NB4 (cell line): ENCODE measurements around the gene BCKDHB.

Source experiments
- DNase-seq: peaks from one replicate; pipeline ENCODE4 v3.0.0; 2010; ENCODE audit warnings: low read depth
- H3K4me3 ChIP-seq: one replicate; pipeline ENCODE4 v1.5.1; 2011; ENCODE audit warnings: mild to moderate bottlenecking, low read depth, low read length, moderate library complexity
- CTCF ChIP-seq: IDR thresholded peaks from one replicate; pipeline ENCODE4 v1.5.1; 2012; ENCODE audit warnings: low read depth, low read length
- MAX ChIP-seq: IDR thresholded peaks from 2 replicates; pipeline ENCODE4 v1.6.1; 2011; ENCODE audit warnings: low read depth, low read length
- MYC ChIP-seq: IDR thresholded peaks from 2 replicates; pipeline ENCODE4 v1.6.1; 2011; ENCODE audit warnings: low read depth, low read length
- POLR2A ChIP-seq: IDR thresholded peaks from 2 replicates; pipeline ENCODE4 v1.6.1; 2011; ENCODE audit warnings: mild to moderate bottlenecking; ENCODE audit not compliant: insufficient read length; ENCODE audit errors: extremely low read depth

BCKDHB gene

GRCh38 chr6:80145509-80145908, 39.0 kb downstream of the BCKDHB start:
- H3K4me3 ChIP-seq = no peak overlapping the region
- TF ChIP-seq POLR2A (no peak), MAX (no peak), MYC (no peak), CTCF (no peak)
- DNase-seq = no peak

GRCh38 chr6:80145921-80146320, 39.5 kb downstream of the BCKDHB start:
- no peak for DNase-seq
- H3K4me3 ChIP-seq = no peak overlapping the region
- TF ChIP-seq MAX = no peak
- TF ChIP-seq MYC = no peak
- no peak for TF ChIP-seq POLR2A
- TF ChIP-seq CTCF = no peak

- TF ChIP-seq POLR2A (no peak), MAX (no peak), CTCF (no peak), MYC (no peak)
- DNase-seq = no peak
- H3K4me3 ChIP-seq = no peak overlapping the region
Observed at GRCh38 chr6:80148220-80148619, 41.7 kb downstream of the BCKDHB start.

- no peak for TF ChIP-seq POLR2A
- no peak for TF ChIP-seq MAX
- no peak for TF ChIP-seq CTCF
- TF ChIP-seq MYC = no peak
- DNase-seq = no peak
- no peak overlapping the region for H3K4me3 ChIP-seq
Observed at GRCh38 chr6:80151635-80152034, 45.2 kb downstream of the BCKDHB start.

GRCh38 chr6:80154160-80154559, 47.7 kb downstream of the BCKDHB start:
- TF ChIP-seq POLR2A = no peak
- no peak for TF ChIP-seq MAX
- no peak for TF ChIP-seq CTCF
- TF ChIP-seq MYC = no peak
- H3K4me3 ChIP-seq = no peak overlapping the region
- no peak for DNase-seq

GRCh38 chr6:80156221-80156620, 49.8 kb downstream of the BCKDHB start:
- H3K4me3 ChIP-seq = no peak overlapping the region
- DNase-seq = no peak
- no peak for TF ChIP-seq MYC
- TF ChIP-seq CTCF = no peak
- no peak for TF ChIP-seq MAX
- TF ChIP-seq POLR2A = no peak
